ENCODE results near the gene CLCN7.

GRCh38 chr16:1408171-1408837 is 66.5 kb downstream of the CLCN7 start:
- TF ChIP-seq POLR2A (IDR thresholded peaks at IDR 0.05) (no peak), CTCF (IDR thresholded peaks at IDR 0.05) (no peak)
